OCI-LY1 (cell line): Measurements from ENCODE around the gene MVB12B.
"Not testable (repeated sequence)": the region's sequence is repeated elsewhere in the genome, so short reads cannot be mapped to it uniquely, and the experiment has no call there.

Experiments
- H2AFZ ChIP-seq: fragments of 200-600 bp; sonication (generic), shearing (Covaris generic); 2 replicates; pipeline ENCODE4 v1.6.0; 2014; ENCODE audit warnings: antibody characterized with exemption, mild to moderate bottlenecking, low read length
- H3F3A ChIP-seq: fragments of 200-600 bp; sonication (generic), shearing (Covaris generic); 2 replicates; pipeline ENCODE4 v1.6.0; 2014; ENCODE audit warnings: mild to moderate bottlenecking, antibody characterized with exemption, low read length, moderate library complexity; ENCODE audit not compliant: insufficient read depth
- H3K27ac ChIP-seq: fragments of 200-600 bp; sonication (generic); 2 replicates; pipeline ENCODE4 v1.5.1; 2014; ENCODE audit warnings: low read length, mixed run types, mild to moderate bottlenecking, low read depth; ENCODE audit not compliant: poor library complexity, severe bottlenecking
- H3K27me3 ChIP-seq: fragments of 200-600 bp; sonication (generic); 2 replicates; pipeline ENCODE4 v1.6.0; 2014; ENCODE audit warnings: antibody characterized with exemption, mild to moderate bottlenecking, low read length, moderate library complexity; ENCODE audit not compliant: insufficient read depth
- H3K36me3 ChIP-seq: fragments of 200-600 bp; sonication (generic); 2 replicates; pipeline ENCODE4 v1.6.1; 2014; ENCODE audit warnings: mild to moderate bottlenecking, antibody characterized with exemption, low read length, moderate library complexity, mixed read lengths; ENCODE audit not compliant: insufficient read depth
- H3K4me1 ChIP-seq: fragments of 200-600 bp; sonication (generic); 2 replicates; pipeline ENCODE4 v1.5.1; 2014; ENCODE audit warnings: mild to moderate bottlenecking, low read length, moderate library complexity; ENCODE audit not compliant: insufficient read depth, severe bottlenecking
- H3K4me2 ChIP-seq: fragments of 200-600 bp; sonication (generic), shearing (Covaris generic); 2 replicates; pipeline ENCODE4 v1.6.1; 2014; ENCODE audit warnings: low read length
- H3K4me3 ChIP-seq: fragments of 200-600 bp; sonication (generic); 2 replicates; pipeline ENCODE4 v1.5.1; 2014; ENCODE audit warnings: low read length, low read depth, mild to moderate bottlenecking, mixed read lengths; ENCODE audit not compliant: poor library complexity, severe bottlenecking
- H3K79me2 ChIP-seq: fragments of 200-600 bp; shearing (Covaris generic); 2 replicates; pipeline ENCODE4 v1.6.1; 2016; ENCODE audit warnings: mixed run types, low read length, mixed read lengths; ENCODE audit not compliant: insufficient read depth
- H3K9ac ChIP-seq: fragments of 200-600 bp; sonication (generic), shearing (Covaris generic); 2 replicates; pipeline ENCODE4 v1.6.1; 2014; ENCODE audit warnings: mild to moderate bottlenecking, low read length, mixed read lengths
- H3K9me2 ChIP-seq: fragments of 200-600 bp; sonication (generic), shearing (Covaris generic); 2 replicates; pipeline ENCODE4 v1.6.1; 2014; ENCODE audit warnings: low read depth, mild to moderate bottlenecking, low read length, mixed read lengths
- H3K9me3 ChIP-seq: fragments of 200-600 bp; shearing (Covaris generic); 2 replicates; pipeline ENCODE4 v1.6.1; 2014; ENCODE audit warnings: low read length, mixed read lengths
- H4K20me1 ChIP-seq: fragments of 200-600 bp; sonication (generic), shearing (Covaris generic); 2 replicates; pipeline ENCODE4 v1.6.0; 2016; ENCODE audit warnings: mild to moderate bottlenecking, low read length; ENCODE audit not compliant: insufficient read depth
- CTCF ChIP-seq: fragments of 200-600 bp; sonication (generic), shearing (Covaris generic); IDR thresholded peaks from 2 replicates; pipeline ENCODE4 v1.5.1; 2017; ENCODE audit warnings: mild to moderate bottlenecking, antibody characterized with exemption, low read length, moderate library complexity, mixed read lengths
- EZH2 ChIP-seq: fragments of 200-600 bp; sonication (generic), shearing (Covaris generic); IDR thresholded peaks from 2 replicates; pipeline ENCODE4 v1.8.0; 2017; ENCODE audit warnings: borderline replicate concordance, mixed run types, mild to moderate bottlenecking, antibody characterized with exemption, low read length, moderate library complexity, mixed read lengths

The MVB12B gene

GRCh38 chr9:126475933-126476555, 149.4 kb downstream of the MVB12B start:
- TF ChIP-seq CTCF (no peak), EZH2 (no peak)
- Histone ChIP-seq H3K4me3 (no peak overlapping the region), H3K27ac (no peak overlapping the region), H3K27me3 (no peaks in the 10 kb centered on the region; the same call in 1 of the 2 replicates), H3K4me2 (no peak overlapping the region), H3K9ac (no peak overlapping the region), H3K79me2 (no peaks in the 10 kb centered on the region), H2AFZ (no peak overlapping the region), H3K36me3 (no peaks in the 10 kb centered on the region), H3K9me2 (no peaks in the 10 kb centered on the region), H3K9me3 (no peaks in the 10 kb centered on the region), H3F3A (no peaks in the 10 kb centered on the region), H3K4me1 (peaks cover 7% of the 10 kb centered on the region), H4K20me1 (no peaks in the 10 kb centered on the region)

- not testable (repeated sequence) for H3K4me2 ChIP-seq, H3K27me3 ChIP-seq, H3K9me3 ChIP-seq, H3K4me1 ChIP-seq, H2AFZ ChIP-seq, H3K4me3 ChIP-seq, H3K27ac ChIP-seq, H3K9me2 ChIP-seq, H3F3A ChIP-seq, H3K79me2 ChIP-seq, H3K9ac ChIP-seq, H3K36me3 ChIP-seq, H4K20me1 ChIP-seq
Measured at GRCh38 chr9:126477432-126477831, 150.8 kb downstream of the MVB12B start.

GRCh38 chr9:126478216-126478981, 151.8 kb downstream of the MVB12B start:
- Histone ChIP-seq H3K36me3 (no peaks in the 10 kb centered on the region), H3K4me3 (no peak overlapping the region), H3F3A (no peaks in the 10 kb centered on the region), H3K9me3 (no peaks in the 10 kb centered on the region), H2AFZ (no peak overlapping the region), H3K9ac (no peak overlapping the region), H3K9me2 (no peaks in the 10 kb centered on the region), H4K20me1 (no peaks in the 10 kb centered on the region), H3K4me2 (no peak overlapping the region), H3K27ac (no peak overlapping the region), H3K79me2 (no peaks in the 10 kb centered on the region), H3K27me3 (no peaks in the 10 kb centered on the region; the same call in 1 of the 2 replicates), H3K4me1 (no peaks in the 10 kb centered on the region)
- TF ChIP-seq EZH2: no peak
- no peak for TF ChIP-seq CTCF
